ENCODE data around the gene SELPLG. TPM values are rescaled to one million over a fixed set of nuclear protein-coding genes. Genes with fewer than 3 reads are reported as not detected.

SELPLG gene
- total RNA-seq, 6 experiments from 2014 or later: 6.2 to 8.1 (median 7.1) TPM

- Mint-ChIP-seq H3K4me3 (no peak overlapping the region), H3K27ac (no peak overlapping the region), H3K36me3 (ENCODE audit: low read depth) (no peaks in the 10 kb centered on the region), H3K27me3 (ENCODE audit: insufficient read depth) (peaks cover 4% of the 10 kb centered on the region), H3K4me1 (ENCODE audit: low read depth) (no peaks in the 10 kb centered on the region; the same call in 1 of the 2 replicates), H3K9me3 (no peaks in the 10 kb centered on the region)
- TF ChIP-seq, protein P1, sequence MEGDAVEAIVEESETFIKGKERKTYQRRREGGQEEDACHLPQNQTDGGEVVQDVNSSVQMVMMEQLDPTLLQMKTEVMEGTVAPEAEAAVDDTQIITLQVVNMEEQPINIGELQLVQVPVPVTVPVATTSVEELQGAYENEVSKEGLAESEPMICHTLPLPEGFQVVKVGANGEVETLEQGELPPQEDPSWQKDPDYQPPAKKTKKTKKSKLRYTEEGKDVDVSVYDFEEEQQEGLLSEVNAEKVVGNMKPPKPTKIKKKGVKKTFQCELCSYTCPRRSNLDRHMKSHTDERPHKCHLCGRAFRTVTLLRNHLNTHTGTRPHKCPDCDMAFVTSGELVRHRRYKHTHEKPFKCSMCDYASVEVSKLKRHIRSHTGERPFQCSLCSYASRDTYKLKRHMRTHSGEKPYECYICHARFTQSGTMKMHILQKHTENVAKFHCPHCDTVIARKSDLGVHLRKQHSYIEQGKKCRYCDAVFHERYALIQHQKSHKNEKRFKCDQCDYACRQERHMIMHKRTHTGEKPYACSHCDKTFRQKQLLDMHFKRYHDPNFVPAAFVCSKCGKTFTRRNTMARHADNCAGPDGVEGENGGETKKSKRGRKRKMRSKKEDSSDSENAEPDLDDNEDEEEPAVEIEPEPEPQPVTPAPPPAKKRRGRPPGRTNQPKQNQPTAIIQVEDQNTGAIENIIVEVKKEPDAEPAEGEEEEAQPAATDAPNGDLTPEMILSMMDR (IDR thresholded peaks at IDR 0.05): no peak
- DNase-seq: no peak
Measured at GRCh38 chr12:108595711-108596647, 37.7 kb downstream of the SELPLG start.

GRCh38 chr12:108594960-108595710 lies 38.6 kb downstream of the SELPLG start:
- Mint-ChIP-seq H3K9me3 (no peaks in the 10 kb centered on the region), H3K4me3 (no peak overlapping the region), H3K27me3 (ENCODE audit: insufficient read depth) (peaks cover 2% of the 10 kb centered on the region; the same call in 1 of the 2 replicates), H3K27ac (no peak overlapping the region), H3K4me1 (ENCODE audit: low read depth) (no peaks in the 10 kb centered on the region; the same call in 1 of the 2 replicates), H3K36me3 (ENCODE audit: low read depth) (no peaks in the 10 kb centered on the region)
- TF ChIP-seq, protein P1 (IDR thresholded peaks at IDR 0.05): no peak
- no peak for DNase-seq

GRCh38 chr12:108594323-108594903 lies 39.3 kb downstream of the SELPLG start:
- no peak for DNase-seq
- Mint-ChIP-seq H3K4me3 (no peak overlapping the region), H3K4me1 (ENCODE audit: low read depth) (no peaks in the 10 kb centered on the region; the same call in 1 of the 2 replicates), H3K36me3 (ENCODE audit: low read depth) (no peaks in the 10 kb centered on the region), H3K27ac (no peak overlapping the region), H3K27me3 (ENCODE audit: insufficient read depth) (peaks cover 2% of the 10 kb centered on the region; the same call in 1 of the 2 replicates), H3K9me3 (no peaks in the 10 kb centered on the region)
- TF ChIP-seq, protein P1 (IDR thresholded peaks at IDR 0.05): no peak

- TF ChIP-seq, protein P1 (IDR thresholded peaks at IDR 0.05): no peak
- H3K36me3 Mint-ChIP-seq (ENCODE audit: low read depth): no peaks in the 10 kb centered on the region
- no peaks in the 10 kb centered on the region; the same call in 1 of the 2 replicates for H3K4me1 Mint-ChIP-seq (ENCODE audit: low read depth)
- no peak for DNase-seq
- H3K9me3 Mint-ChIP-seq: no peaks in the 10 kb centered on the region
- H3K27ac Mint-ChIP-seq: no peak overlapping the region
- H3K27me3 Mint-ChIP-seq (ENCODE audit: insufficient read depth): peaks cover 1% of the 10 kb centered on the region; the same call in 1 of the 2 replicates
- H3K4me3 Mint-ChIP-seq: no peak overlapping the region
Measured at GRCh38 chr12:108592033-108592909, 41.4 kb downstream of the SELPLG start.
